Measurements from ENCODE around the gene RNF151.

DNA sequence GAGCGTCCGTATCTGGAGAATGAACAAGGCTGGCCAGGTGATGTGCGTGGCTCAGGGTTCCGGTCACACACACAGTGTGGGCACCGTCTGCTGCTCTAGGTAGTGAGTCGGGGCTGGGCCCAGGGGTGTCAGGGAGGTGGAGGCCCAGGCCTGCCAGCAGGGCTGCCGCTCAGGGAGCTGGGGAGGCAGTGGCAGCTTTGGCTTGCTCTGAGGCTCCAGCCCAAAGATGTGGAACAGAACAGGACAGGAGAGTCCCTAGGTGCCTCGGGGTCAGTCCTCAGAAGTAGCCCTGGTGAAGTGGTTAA, 9.5 kb downstream of the RNF151 start:
- no peak for TF ChIP-seq POLR2AphosphoS5 (IDR thresholded peaks at IDR 0.05; ENCODE audit: borderline replicate concordance, low read depth, low read length)
- TF ChIP-seq EZH2 (IDR thresholded peaks at IDR 0.05): no peak

All from SK-N-MC (cell line).